ENCODE data around the gene MB21D2.

MB21D2 gene

DNA sequence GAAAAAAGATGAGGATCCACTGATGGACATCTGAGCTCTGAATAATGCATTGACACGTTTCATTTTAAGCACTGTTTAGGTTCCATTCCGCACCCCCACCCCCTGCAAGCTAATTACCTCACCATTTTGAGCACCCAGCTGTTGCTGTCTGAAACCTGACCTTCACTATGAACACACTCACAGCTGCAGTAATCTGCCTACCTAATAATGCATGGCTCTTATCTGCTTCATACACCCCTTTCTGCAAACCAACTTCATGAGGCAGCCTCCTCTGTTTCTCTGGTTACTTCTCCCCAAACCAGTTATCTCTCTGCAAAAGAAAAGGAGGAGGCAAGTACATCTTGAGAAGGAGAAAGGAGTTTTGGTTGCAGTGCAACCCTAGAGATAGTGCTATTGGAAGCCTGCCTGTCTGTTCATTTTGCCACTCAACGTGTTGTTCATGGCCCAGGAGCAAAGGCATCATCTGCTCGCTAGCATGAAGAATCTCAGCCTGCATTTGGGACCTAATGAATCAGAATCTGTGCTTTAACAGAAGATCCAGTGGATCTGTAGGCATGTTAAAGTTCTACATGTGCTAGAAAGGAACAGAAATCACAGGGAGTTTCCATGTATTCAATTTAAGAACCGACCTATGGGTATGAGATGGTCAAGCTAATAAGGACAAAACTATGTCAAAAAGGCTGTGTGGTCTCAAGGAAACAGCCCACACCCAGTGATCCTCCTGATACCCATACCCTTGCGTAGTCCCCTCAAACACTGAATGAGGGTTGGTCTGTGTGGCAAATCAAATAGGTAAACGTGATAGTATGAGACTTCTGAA, 87.2 kb downstream of the MB21D2 start:
- no peak for DNase-seq

DNA sequence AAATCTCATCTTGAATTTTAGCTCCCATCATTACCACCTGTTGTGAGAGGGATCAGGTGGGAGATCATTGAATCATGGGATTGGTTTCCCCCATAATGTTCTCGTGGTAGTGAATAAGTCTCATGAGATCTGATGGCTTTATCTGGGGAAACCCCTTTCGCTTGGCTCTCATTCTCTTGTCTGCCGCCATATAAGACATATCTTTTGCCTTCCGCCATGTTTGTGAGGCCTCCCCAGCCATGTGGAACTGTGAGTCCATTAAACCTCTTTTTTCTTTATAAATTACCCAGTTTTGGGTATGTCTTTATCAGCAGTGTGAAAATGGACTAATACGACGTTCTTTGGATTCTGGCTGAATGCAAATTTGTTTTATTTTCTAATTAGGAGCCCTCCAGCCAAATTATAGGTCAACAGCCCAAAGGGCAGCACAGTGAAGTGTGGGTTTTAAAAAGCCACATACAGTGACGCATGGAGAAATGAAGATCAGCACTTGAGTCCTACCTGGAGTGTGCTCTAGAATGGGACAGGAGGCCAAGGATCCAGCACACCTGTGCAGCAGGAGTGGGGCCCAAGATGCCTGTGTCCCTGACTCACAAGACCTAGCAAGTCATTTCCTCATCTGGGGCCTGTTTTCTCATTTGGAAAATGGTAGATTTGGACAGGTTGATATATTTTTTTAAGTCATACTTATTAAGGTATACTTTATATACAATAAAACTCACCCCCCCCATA, 89.6 kb downstream of the MB21D2 start:
- DNase-seq = no peak

DNA sequence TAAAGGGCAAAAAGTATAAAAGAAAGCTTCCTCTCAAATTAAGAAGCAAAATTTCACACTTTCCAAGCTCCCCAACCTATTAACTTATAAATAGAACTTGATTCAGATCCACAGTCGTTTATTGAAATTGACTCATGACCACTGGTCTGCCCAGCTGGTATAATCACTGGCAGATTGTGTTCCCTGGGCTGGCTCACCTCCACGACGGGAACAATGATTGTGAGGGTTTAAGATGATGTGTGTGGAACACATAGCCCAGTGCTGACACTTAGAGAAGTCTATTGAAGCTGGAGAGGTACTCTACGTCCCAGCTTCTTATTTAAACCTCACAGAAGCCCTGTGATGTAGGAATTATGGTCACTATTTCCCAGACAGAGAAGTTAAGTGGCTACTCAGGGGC, 90.4 kb downstream of the MB21D2 start:
- DNase-seq = no peak

DNA sequence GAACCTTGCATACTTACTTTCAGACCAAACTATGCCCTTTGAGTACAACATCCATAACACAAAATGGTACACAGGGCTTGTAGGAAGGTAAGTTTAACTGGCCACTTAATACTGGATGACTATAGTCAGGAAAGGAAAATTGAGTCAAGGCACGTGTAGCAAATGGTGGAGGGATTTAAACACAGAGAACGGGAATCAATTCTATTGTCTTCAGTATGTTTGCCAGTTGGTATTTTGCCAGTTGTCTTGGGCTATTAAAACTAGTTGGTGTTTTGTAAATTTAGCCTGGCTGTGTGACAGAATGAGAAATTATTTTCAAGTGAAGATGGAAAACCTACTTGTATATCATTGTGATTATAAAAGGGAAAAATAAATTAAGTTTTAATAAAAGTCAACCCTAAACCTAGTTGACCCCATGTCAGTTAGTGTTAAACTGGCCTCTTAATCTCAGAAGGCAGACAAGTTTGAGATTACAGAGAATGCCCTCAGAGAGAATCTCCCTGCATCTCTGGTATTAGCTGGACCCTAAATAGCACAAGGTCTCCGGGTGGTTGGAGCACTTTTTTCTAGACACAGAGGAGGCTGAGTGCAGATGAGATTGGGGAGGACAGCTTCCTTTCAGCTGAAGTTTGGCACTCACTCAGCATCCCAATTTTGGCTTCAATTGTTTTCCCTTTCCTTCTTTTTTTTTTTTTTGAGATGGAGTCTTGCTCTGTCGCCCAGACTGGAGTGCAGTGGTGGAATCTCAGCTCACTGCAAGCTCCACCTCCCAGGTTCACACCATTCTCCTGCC, 91.2 kb downstream of the MB21D2 start:
- no peak for DNase-seq

DNA sequence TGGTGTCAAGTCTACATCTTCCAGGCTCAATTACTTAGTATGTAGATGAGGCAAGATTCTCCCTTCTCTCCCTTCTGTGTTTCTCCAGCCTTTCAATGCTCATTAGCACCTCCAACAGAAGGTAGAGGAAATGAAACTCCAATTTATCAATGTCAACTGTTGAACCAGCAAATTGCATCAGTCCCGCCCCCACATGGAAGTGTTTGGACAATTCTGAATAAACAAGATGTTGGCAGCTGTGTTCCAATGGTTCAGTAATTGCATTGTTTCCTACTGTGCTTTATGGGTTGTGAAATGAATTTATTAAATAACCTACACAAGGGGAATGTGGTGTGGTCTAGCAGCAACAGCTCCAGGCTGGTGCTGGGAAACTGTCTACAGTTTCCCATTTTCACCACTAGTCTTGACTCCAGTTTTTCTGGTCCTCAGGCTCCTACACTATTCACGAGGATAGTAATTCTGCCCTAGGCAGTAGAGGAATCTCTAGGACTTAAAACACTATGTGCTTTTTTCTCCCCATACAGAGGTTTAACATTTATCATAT, 91.9 kb downstream of the MB21D2 start:
- no peak for DNase-seq

DNA sequence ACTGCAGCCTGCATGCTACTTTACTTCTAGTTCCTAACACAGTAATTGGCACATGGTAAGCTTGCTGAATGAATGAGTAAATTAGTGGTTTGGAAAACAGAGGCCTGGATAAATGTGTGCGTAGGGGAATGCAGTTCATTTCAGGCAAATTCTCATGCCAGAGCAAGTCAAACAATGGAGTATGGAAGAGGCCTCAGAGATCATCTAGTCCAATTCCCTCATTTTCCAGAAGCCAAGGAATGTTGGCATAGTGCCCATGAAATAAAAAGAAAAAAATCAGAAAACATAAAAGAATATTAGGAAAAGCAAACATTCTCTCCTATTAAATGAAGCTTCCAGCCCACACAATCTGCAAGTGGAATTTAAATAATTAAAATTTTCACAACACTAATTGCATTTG, 92.4 kb downstream of the MB21D2 start:
- DNase-seq = no peak

DNA sequence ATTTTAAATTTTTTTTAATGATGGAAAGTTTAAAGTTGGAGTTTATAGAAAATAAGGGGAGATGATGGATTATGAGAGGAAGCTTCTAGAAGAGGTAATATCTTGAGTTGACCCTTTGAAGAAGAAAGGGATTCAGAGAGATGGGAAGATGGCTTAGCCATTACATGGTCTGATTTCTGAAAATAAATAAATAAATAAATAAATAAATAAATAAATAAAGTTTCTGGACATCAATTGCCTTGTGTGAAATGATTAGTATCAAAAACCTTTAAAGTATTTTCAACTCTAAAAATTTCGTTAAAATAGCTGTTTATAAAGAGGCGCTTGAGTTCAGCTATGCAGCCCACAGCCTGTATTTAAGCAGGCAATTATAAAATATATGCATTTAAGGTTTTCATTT, 93.3 kb downstream of the MB21D2 start:
- no peak for DNase-seq

DNA sequence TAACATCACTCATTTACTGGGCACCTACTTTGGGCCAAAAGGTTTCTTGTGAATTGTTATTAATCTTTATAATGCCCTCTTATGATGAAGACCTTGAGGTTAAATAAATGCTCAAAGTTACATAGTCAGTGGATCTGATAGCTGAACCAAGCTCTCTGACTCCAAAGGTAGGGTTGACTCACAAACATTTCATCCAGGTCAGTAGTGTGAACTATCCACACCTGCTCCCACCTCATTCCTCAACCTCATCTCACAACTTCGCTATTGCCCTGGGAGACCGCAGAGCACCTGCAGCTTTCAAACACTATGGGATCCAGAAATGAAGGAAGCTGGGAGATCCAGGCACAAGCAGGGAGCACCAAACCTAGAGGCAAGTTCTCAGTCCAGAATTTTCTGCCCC, 96.5 kb downstream of the MB21D2 start:
- DNase-seq = no peak

DNA sequence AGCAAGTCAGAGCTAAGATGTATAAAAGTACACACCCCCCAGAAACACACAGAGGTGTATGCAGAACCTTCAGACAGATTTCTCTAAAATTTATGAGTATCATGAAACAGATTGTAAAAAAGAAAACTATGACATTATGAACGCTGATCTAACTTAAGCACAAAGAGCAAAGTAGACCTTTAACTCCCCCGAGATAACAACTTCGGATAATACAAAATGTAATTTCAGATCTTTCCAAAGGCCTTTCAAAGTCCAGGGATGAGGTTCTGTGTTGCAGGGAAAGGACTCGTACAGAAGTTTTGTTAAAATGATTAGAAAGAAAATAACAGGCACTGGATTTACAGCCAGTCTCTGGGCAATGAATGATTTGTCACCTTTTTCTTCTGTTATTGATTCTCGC, 97.5 kb downstream of the MB21D2 start:
- DNase-seq = no peak

DNA sequence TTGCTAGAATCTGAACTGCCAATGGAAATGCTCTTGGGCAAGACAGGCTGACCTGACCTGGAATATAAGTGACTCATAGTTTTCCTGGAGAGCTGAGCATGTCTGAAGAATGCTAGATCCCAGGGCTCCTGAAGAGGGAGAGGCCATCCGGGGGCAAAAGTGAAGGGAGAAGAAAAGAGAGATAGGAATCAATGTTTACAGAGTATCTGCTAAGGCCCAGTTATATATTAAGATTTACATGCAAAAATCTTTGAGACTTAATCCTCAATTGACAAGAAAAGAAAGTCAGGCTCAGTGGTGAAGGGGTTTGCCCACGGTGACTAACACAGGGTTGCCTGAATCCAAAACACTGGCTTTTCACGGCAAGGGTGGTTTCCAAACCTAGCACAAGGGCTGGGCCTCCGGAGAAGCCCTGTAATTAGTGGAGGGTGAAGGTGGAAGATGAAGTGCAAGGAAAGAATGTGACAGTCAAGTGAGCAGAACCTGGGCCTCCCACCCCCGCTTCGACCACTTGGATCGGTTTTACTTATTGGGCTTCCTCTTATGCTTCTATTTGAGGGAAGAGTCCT, 98.6 kb downstream of the MB21D2 start:
- no peak for DNase-seq

DNA sequence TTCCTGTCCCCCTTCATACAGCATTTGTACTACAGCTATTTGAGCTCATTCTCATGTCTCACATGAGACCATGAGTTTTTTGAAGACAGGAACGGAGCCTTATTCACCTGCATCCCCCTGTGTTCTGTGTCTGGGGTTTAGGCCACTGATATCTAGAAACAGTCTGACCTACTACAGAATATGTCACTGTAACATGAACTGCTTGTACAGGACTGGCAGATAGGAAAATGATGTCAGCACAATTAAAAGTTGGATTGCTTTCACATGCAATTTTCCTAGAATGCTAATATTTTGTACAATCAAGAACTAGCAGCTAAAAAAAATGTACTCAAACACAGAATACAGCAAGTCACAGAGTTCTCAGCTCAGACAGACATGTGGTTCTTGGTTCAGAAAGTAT, 99.5 kb downstream of the MB21D2 start:
- no peak for DNase-seq

DNA sequence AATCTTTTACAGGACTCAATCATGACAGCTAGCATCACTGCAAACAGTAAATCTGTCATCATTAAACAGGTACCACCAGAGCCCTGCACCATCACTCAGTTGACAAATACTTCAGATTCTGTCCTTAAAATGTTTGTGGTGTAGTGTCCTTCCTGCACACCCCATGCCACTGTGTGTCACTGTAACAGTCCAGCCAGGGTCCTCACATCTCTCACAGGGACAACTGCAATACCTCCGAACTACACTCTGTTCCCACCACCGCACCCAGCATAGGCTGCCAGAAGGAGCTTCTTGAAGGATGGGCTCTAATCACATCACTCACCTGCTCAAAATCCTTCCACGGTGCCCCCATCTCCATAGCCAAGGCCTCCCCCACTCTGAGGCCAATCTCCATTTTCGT, 100.2 kb downstream of the MB21D2 start:
- DNase-seq = no peak

DNA sequence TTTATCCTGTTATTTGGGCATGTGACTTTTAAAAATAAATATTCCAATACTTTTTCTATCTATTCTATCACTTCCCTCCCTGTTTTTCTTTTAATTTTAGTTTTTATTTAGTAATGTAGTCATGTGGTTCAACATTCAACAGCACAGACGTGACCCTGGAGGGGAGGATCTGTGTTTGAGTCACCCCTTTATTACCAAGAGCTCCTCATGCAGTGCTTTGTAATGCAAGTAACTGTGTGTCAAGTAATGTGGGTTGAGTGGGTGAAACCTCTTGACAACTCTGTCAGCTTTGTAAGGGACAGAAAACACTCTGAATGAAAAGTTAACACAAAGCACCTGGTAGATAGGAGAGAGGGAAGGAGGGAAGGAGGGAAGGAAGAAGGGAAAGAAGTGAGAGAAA, 100.6 kb downstream of the MB21D2 start:
- DNase-seq = no peak

DNA sequence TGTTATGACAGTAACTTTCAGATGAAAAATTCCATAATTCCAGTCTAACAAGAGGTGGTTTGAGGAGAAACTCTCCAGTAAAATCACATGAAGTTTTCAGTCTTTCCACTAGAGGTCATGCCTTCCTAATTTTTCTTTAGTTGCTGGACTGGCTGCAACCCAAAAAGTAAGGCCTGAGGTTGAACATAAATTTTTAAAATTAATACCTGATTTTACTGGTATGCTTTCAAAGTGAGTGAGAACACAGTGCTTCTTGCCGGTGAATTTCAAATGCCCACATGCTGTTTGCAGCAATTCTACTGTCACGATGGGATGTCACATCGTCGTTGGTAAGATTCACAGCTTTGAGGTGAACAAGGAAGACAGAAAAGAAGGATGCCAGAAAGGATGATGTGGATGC, 101.3 kb downstream of the MB21D2 start:
- DNase-seq = no peak

DNA sequence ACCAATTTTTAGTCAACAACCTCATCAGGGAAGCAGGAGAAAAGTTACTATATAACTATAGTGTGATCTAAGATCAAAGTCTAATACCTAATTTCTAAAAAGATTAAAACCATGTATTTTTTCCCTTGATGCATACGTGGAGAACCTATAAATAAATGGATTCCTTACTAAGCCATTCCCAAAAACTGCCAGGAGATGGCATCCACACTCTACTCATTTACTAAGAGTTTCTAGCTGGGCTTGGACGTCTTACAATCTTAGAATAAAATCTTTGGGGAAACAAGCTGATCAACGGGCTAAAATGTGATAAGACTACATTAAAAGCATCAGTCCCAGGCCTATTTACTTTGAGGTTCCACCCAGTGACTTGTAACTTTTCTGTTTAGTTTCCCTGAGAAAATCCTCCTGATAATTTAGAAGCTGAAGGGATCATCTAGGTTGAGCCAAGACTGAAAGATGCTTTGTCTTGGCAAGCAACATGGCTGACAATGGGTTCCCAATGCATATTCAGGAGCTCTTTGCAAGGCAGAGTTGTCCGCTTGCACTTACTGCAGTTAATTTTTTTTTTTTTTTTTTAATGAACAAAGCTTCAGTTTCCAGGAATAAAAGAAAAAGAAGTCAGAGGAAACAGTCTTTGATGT, 104.8 kb downstream of the MB21D2 start:
- DNase-seq = no peak

DNA sequence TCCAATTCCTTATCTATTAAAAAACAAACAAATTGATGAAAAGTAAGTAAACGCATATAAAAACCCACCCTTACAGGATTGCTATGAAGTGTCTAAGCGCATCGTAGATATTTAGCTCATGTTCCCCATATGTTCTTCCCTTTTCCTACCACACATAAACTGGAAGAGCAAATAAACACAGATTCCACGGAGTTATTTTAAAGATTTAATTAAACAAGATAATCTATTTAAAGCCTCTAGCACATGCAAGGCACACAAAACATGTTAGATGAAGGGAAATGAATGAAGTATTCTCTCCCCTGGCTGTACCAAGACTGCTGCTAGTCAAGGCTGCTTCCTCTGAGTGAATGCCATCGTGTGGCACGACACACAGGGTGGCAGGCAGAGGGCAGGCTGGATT, 111.9 kb downstream of the MB21D2 start:
- DNase-seq = no peak

DNA sequence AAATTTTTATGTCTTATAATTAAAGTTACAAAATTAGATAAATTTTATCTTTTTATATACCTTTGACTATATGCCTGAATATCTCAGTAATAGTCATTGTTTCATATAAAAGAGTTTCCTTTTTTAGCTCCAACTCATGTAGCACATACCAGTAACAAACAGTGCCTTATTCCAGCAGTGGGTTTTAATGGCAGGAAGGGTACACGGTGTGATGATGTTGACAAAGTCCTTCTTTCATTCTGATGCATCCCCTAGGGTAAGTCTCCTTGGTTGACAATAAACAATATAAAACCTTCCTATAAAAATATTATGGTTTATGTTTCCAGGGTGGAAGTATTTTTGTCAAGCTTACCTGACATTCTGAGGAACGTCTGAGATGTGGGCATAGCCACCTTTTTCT, 113.2 kb downstream of the MB21D2 start:
- no peak for DNase-seq

DNA sequence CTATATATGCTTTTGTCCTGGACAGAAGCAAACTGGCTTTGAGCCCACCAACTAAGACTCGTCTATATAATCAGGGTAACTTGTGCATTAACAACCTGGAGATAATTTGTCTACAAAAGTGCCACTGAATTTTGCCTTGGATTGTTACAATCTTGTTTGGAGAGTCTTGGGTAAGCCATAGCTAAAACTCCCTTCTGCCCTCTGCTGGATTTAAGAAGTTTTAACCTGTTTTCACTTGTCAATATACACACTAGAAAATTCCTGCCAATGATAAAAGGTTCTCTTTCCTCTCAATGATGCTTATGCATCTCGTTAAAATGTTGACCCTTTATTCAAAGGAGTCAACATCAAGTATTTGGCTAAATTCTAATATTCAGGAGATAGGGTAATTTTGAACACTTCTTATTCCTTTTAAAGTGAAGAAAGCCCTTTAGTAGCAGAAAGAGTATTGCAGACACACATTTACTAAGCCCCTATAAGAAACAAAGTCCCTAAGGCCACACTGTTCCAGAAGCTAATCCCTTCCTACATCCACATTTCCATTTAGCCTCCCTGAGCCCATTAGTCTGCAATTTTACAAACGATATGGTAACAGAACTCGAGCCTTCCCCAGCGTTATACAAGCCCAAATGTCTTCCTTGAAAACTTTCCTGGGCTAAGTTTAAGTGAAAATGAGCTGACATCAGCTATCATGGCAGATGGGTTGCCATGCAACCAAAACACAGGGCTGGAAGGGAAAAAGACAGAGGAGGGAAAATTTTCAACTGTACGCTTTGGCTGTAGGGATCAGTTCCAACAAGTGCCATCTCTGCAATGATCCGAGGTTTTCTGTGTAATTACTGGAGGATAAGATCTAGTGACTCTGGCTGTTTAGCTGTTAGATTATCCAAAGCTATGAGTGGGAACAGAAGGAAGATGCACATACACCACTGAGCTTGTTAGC, 114.4 kb downstream of the MB21D2 start:
- DNase-seq = no peak

DNA sequence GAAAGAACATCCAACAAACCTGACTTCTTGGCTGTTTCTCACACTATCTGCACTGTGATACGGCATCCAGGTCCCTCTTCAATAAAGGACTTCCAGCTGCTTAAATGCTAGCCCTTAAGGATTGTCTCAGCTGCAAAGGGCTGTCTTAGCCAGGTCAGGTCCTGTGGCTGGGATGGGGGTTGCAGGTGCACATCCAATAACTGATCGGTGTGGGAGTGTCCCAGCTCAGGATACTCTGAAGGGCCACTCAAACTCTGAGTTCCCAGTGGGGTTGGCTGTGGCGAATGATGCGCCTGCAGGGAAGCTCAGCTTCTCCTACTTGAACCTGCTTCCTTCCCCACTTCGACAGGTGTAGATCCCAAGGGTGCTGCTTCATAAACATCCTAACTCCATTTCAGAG, 115.7 kb downstream of the MB21D2 start:
- no peak for DNase-seq

DNA sequence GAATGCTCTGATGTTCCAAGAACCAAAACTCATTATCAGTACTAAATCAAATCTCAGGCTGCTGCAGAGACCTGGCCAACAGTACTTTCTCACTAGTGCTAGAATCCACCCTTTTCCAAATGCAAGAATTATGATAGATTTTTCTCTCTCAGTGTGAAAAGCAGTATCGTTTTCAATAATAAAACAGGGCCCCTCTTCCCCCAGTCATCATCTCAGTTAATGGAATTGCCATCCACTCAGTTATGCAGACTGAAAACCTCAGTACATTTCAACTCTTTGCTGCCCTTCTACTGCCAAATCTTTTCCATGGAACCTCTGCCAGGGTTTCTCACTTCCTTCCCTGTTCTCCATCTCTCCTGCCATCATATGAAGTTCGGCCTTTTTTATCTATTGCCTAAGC, 117.9 kb downstream of the MB21D2 start:
- DNase-seq = no peak

DNA sequence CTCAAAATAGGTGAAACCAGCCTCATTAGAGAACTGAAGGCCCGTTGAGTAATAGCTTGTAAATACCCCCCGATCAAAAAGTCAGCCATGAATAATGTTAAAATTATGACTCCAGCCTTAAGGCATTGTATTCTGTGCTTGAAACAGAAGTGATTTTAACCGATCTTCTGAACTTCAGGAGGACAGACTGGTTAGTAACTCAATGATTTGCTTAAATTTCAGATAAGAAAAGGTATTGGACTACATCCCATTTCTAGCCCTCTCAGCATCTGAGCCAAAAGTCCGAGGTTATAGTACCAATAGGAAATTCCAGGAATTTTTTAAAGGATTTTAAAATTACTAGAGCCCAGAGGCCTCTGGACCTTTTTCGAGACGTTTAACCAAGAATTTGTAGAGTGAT, 122.6 kb downstream of the MB21D2 start:
- no peak for DNase-seq

Measured in activated CD8-positive, alpha-beta memory T cell treated with anti-CD3 and anti-CD28 coated beads for 24 hours (primary cell).